WI38 (cell line): ENCODE data around the gene SELENOO.

Experiments
- H3K4me3 ChIP-seq: 2 replicates; pipeline ENCODE4 v1.5.1; 2011; ENCODE audit warnings: low read depth, mild to moderate bottlenecking, control low read depth, low read length
- TF ChIP-seq, protein P1 (sequence below): IDR thresholded peaks from 2 replicates; pipeline ENCODE4 v1.5.1; 2012; ENCODE audit warnings: low read depth, mild to moderate bottlenecking, control low read depth, low read length

Gene SELENOO

DNA sequence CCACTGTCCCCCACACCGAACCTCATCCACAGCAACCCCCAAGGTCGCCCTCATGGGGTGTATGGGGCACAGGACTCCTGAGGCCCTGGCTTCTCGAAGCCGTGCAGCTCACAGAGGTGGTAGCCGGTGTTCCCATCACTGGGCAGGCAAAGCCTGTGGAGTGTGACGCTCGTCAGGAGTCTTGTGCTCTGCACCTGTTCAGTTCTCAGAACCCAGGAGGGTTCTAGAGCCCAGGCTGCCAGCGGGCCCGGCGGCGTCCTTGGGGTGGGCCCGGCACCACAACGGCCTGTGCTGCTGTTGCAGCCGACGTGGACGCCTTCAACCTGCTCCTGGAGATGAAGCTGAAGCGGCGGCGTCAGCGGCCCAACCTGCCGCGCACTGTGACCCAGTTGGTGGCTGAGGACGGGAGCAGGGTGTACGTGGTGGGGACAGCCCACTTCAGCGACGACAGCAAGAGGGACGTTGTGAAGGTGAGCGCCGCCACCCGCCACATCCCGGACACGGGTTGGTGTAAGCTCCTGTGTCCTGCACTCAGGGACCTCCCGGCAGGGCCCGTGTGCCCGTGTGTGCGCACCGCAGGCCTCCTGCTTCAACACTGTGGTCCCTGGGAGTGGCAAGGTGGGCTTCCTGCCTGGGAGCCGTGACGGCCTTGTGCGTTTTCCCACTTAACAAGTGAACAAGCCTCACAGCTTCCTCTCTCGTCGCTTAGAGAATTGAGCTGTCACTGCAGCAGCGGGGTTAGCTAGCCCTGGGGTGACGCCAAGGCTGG is 6.6 kb upstream of the SELENOO start:
- H3K4me3 ChIP-seq: no peak overlapping the region
- TF ChIP-seq, protein P1, sequence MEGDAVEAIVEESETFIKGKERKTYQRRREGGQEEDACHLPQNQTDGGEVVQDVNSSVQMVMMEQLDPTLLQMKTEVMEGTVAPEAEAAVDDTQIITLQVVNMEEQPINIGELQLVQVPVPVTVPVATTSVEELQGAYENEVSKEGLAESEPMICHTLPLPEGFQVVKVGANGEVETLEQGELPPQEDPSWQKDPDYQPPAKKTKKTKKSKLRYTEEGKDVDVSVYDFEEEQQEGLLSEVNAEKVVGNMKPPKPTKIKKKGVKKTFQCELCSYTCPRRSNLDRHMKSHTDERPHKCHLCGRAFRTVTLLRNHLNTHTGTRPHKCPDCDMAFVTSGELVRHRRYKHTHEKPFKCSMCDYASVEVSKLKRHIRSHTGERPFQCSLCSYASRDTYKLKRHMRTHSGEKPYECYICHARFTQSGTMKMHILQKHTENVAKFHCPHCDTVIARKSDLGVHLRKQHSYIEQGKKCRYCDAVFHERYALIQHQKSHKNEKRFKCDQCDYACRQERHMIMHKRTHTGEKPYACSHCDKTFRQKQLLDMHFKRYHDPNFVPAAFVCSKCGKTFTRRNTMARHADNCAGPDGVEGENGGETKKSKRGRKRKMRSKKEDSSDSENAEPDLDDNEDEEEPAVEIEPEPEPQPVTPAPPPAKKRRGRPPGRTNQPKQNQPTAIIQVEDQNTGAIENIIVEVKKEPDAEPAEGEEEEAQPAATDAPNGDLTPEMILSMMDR: no peak

DNA sequence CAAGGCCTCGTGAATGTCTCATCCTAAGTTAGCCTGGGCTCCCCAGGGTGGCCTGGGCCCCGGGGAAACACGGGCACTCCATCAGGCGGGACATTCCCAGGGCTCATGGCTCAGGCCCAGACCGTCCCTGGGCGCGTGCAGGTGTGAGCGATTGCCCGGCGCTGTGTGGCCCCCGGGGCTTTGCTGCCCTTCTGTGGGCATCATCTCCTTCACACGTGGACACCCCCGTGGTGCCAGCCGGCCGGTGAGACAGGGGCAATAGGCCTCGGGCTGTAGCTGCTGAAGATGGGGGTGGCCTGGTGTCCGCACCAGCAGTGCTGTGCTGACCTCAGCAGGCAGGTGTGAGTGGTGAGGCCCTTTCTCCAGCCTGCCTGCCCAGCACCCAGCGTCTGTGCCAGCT is 4.6 kb upstream of the SELENOO start:
- H3K4me3 ChIP-seq: no peak overlapping the region
- TF ChIP-seq, protein P1: no peak

DNA sequence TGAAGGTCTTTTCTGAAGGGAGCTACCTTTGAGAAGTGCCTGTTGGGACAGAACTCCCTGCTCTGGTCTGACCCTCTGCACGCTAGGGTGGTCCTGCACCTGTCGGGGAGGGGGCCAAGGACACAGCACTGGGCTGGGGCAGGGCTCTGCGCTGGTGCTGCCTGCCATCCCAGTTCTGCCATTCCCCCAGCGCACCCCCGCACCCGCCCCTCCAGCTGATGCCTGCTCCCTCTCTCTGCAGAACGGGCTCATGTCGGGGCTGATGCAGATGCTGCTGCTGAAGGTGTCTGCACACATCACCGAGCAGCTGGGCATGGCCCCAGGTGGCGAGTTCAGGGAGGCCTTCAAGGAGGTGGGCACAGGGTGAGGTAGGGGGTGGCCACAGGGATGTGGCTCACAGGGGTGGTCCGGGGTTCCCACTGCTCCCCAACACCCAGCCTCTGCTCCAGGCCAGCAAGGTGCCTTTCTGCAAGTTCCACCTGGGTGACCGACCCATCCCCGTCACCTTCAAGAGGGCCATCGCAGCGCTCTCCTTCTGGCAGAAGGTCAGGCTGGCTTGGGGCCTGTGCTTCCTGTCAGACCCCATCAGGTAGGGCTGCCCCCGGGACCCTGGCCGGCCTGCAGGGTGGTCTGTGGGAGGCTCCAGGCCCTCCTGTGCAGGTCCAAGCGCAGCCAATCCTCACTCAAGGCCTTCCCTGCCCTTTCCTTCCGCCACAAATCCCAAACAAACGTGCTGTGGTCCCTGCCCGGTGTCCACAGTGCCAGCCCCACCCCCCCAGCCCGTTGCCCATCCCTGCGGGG is 3.6 kb upstream of the SELENOO start:
- H3K4me3 ChIP-seq: no peak overlapping the region
- TF ChIP-seq, protein P1: no peak

DNA sequence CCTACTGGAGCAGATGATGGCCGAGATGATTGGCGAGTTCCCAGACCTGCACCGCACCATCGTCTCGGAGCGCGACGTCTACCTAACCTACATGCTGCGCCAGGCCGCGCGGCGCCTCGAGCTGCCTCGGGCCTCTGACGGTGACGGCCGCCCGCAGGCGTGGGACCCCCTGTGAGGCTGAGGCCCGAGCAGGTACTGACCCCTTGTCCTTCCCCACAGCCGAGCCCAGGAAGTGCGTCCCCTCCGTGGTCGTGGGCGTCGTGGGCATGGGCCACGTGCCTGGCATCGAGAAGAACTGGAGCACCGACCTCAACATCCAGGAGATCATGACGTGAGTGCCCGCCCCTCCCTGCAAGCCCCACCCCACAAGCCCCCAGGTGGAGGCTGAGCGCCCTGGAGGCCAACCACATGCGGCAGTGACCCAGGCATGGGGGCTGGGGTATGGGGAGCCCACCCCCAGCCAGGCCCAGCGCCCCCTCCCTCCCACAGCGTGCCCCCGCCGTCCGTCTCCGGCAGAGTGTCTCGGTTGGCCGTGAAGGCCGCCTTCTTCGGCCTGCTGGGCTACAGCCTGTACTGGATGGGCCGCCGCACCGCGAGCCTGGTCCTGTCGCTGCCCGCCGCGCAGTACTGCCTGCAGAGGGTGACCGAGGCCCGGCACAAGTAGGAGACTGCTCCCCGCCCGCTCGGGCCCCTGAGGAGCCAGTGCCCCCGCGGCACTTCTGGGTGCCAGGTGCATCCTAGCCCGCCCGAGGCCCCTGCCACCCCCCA is 2.8 kb upstream of the SELENOO start:
- no peak overlapping the region for H3K4me3 ChIP-seq
- TF ChIP-seq, protein P1: no peak

DNA sequence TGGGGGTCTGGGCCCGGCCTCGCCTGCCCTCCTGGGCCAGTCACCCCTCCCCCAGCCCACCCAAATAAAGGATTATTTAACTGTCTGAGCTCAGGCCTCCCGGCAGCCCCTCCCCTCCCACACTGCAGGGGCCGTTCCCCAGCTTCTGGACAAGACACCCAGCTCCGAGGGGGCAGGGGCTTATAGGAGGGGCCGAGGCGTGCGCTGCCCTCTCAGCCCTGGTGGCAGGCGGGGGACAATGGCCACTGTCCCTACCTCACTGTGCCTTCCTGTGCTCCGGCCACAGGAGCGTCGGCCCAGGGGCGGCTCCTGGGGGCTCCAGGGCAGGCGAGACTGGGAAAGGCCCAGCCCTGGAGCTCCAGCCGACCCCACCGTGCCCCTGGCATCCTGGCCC is 2.2 kb upstream of the SELENOO start:
- TF ChIP-seq, protein P1: no peak
- no peak overlapping the region for H3K4me3 ChIP-seq

DNA sequence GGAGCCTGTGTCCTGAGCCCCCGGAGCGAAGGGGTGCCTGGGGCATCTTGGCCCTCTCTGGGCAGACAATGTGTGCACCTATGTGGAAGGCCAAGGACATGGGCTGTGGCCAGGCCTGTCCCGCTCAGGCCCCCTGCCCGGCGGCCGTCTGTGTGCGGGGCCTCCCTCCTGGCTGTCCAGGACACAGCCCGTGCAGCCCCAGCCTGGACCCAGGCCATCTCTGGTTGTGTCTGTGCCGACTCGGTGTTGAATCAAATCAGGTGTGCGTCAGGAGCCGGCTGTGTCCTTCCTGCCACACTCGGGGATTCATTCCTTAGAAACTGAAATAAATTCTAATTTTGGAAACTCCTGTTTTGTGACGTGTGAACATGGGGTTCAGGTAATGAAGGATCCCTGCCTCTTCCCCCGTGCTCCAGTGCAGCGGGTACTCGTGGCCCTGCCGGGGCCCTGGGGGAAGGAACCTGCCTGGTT is 1.5 kb upstream of the SELENOO start:
- no peak overlapping the region for H3K4me3 ChIP-seq
- TF ChIP-seq, protein P1: no peak
